GM19099 (cell line): Measurements from ENCODE around the gene DERL2.

Source experiments
- POLR2A ChIP-seq: IDR thresholded peaks from 3 replicates; pipeline ENCODE4 v1.6.1; 2011; ENCODE audit warnings: low read depth; ENCODE audit not compliant: insufficient read length; ENCODE audit errors: extremely low read depth

Gene DERL2

DNA sequence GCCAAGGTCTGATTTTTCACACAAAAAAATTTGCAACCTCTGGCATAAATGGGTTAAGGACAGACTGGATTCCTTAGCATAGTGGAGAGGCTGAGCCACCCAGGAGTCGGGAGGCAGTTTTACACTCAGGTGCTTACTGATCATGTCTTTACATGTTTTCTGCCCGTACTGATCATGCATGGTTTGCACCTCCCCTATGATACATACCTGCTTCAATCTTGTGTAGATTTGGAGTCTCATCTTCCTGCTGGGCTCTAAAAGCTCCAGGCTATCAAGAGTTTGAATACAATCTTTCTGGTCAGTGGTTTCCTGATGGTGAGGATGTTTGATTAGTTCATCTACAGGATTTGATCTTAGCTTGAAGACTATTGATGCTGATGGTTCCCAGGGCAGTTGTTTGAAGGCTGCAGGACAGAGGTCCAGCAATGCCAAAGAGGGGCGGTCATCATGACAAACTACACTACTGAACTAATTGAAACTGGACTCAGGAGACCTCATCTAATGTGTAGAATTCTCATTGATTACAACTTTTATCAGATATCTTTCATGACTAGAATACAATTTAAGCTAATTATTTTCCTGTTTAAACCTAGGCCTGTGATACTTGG lies 53.9 kb downstream of the DERL2 start:
- no peak for TF ChIP-seq POLR2A

GRCh38 chr17:5430413-5430999 lies 55.5 kb downstream of the DERL2 start:
- TF ChIP-seq POLR2A: no peak

DNA sequence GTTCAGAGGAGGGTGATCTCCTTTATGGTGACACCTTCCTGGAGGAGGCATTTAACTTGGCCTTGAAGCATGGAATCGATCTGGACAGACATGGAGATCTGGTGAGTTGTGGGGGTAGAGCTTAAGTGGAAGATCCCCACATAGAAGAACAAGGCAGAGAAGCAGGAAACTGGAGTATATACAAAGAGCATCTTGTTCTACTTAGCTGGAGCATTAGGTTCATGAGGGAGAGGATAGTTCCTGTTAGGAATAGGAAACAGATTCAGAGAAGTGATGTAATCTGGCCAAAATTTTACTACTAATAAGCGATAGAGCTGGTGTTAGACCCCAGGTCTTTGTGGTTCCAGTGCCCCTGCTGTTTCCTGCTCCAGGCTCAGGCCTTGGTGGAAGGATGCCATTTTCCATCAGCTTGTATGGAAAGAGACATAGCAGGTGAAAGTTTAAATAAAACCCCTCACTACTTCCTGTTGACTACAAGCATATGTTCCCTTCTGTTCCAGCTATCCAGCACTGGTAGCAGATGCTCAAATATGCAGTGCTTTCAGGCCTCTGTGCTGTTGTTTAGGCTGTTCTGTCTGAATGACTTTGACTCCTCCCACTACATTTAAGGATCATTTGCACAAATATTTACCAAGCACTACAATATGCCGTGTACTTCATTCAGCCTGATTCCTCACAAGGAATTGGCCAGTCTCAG lies 56.6 kb downstream of the DERL2 start:
- TF ChIP-seq POLR2A: no peak

DNA sequence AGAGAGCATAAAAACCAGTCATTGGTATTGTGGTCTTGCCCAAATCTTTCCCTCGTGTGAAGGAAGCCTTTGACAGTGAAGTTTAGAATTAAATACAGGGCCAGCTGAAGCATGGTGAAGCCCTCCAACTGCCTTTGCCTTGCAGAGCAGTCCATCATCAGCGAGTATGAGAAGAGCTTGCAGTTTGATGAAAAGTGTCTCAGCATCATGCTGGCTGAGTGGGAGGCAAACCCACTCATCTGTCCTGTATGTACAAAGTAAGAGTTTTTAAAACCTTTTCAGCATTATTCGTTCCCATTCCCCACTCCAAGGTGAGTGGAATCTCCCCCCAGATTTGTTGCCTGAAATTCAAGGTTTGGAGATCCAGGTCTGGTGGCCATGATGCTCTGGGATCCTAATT lies 60.2 kb downstream of the DERL2 start:
- no peak for TF ChIP-seq POLR2A

DNA sequence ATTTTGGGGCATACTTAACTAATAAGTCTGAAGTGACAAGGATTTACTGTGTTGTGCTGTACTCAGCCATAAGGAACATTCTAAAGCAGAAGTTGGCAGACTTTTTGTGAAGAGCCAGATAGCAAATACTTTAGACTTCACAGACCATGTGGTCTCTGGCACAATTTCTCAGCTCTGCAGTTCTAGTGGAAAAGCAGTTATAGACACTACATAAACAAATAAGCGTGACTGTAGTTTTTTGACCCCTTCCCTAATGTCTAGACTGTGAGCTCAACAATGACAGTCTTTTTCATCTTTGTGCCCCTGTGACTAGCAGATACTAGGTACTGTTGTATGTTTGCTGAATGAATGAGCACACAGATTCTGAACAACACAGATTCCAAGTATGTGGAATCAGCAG lies 61.1 kb downstream of the DERL2 start:
- TF ChIP-seq POLR2A: no peak

DNA sequence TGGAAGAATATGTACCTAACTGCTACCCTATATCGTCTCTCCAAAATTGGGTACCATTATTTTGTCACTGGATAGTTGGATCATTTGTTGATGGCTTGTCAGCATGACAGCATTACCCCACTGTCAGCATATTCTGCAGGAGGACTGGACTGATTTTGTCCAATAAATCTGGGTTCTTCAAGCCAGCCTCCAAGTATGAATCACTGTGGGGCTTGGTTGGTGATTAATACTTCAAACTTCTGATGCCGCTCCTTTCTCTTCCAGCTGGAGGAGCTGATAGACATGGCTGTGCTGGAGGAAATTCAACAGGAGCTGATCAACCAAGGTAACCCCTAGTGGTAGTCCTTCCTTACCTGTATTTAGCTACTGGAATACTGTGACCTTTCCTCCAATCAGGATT lies 63.5 kb downstream of the DERL2 start:
- no peak for TF ChIP-seq POLR2A
